ENCODE results near the gene MSANTD2. TPM values are rescaled to one million over a fixed set of nuclear protein-coding genes. Genes with fewer than 3 reads are reported as not detected.

Gene MSANTD2
- polyA plus RNA-seq, 3 donors, result 1.2 to 5.8 (median 1.8) TPM

DNA sequence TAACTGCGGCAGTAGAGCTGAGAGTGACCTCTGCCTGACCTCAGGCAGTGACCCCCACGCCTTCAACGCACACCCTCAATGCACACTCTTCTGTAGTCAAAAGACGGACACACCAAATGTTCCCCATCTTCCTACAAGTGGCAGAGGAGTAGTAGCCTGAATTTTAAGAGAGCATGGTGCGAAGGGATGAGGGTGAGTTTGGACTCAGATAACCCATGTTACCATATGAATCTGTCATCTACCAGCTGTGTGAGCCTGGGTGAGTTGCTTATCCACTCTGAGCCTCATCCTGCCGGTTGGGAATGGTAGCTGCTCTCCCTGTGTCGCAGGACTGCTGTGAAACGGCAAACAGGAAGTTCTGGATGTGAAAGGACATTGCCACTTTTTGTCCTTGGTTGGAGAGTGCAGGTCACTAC, 44.5 kb upstream of the MSANTD2 start:
- peak overlapping the region in 1 of 2 donors; percentile 68 for H3K4me3 Mint-ChIP-seq
- peak overlapping the region in 1 of 7 donors; percentile 37 for H3K27ac Mint-ChIP-seq
- no peak for TF ChIP-seq CTCF (IDR thresholded peaks at IDR 0.05)
- Histone ChIP-seq H4K20me1 (ENCODE audit: insufficient read depth, low read length) (no peaks in the 10 kb centered on the region), H3K9ac (ENCODE audit: insufficient read depth, low read length, poor library complexity, severe bottlenecking) (no peak overlapping the region), H3K79me2 (ENCODE audit: insufficient read depth, low read length) (no peaks in the 10 kb centered on the region), H3K9me3 (replicated peaks in 1 of 2; ENCODE audit: control insufficient read depth in 1 of 2, insufficient read depth in 1 of 2, low read length in 2 of 2) (peaks cover 0 to 49% of the 10 kb centered on the region in 2 donors), H3K27me3 (ENCODE audit: control insufficient read depth in 2 of 2, insufficient read depth in 2 of 2, low read length in 2 of 2) (peaks cover 97 to 99% of the 10 kb centered on the region in 2 donors), H3K4me3 (replicated peaks in 1 of 3; ENCODE audit: low read depth in 2 of 3, low read length in 3 of 3) (no peak overlapping the region), H3K27ac (ENCODE audit: low read depth in 1 of 2, low read length in 2 of 2) (no peak overlapping the region), H3K4me2 (replicated peaks; ENCODE audit: extremely low read depth, low read length, poor library complexity, severe bottlenecking) (no peak overlapping the region), H3K36me3 (replicated peaks in 1 of 2; ENCODE audit: control insufficient read depth in 1 of 2, insufficient read depth in 2 of 2, low read length in 2 of 2) (no peaks in the 10 kb centered on the region), H3K4me1 (ENCODE audit: control insufficient read depth in 1 of 2, insufficient read depth in 2 of 2, low read length in 2 of 2) (peaks cover 0 to 3% of the 10 kb centered on the region in 2 donors), H2AFZ (ENCODE audit: insufficient read depth, low read depth, low read length, poor library complexity, severe bottlenecking) (no peak overlapping the region)
- DNase-seq, result no peak
- 0% methylated on average over 2 of the region's 8 CpGs for WGBS (ENCODE audit: insufficient coverage)
- no peaks in the 10 kb centered on the region for H3K36me3 Mint-ChIP-seq
- peaks cover 10% of the 10 kb centered on the region for H3K4me1 Mint-ChIP-seq
- H3K27me3 Mint-ChIP-seq (ENCODE audit: low read depth in 3 of 3), result peaks cover 94 to 100% (median 99%) of the 10 kb centered on the region in 3 donors
- intact Hi-C loops (cut with micrococcal nuclease), result loop anchor here in 1 of 2 donors (10.0 kb wide), 1 partner anchor 430 kb away; no protein-coding TSS in a partner anchor
- H3K9me3 Mint-ChIP-seq, result peaks cover 0 to 17% (median 0%) of the 10 kb centered on the region in 7 donors

GRCh38 chr11:124843616-124843910, 43.4 kb upstream of the MSANTD2 start:
- Mint-ChIP-seq H3K27me3 (ENCODE audit: low read depth in 3 of 3) (peaks cover 89 to 100% (median 95%) of the 10 kb centered on the region in 3 donors), H3K36me3 (peaks cover 0 to 2% of the 10 kb centered on the region in 2 donors), H3K4me3 (peak overlapping the region in 1 of 2 donors; percentile 68), H3K9me3 (peaks cover 0 to 17% (median 0%) of the 10 kb centered on the region in 7 donors), H3K4me1 (peaks cover 10% of the 10 kb centered on the region), H3K27ac (no peak overlapping the region)
- no peak overlapping the region for H3K4me2 ChIP-seq (replicated peaks; ENCODE audit: extremely low read depth, low read length, poor library complexity, severe bottlenecking)
- no peak for DNase-seq
- H2AFZ ChIP-seq (ENCODE audit: insufficient read depth, low read depth, low read length, poor library complexity, severe bottlenecking), result no peak overlapping the region
- no peak overlapping the region for H3K9ac ChIP-seq (ENCODE audit: insufficient read depth, low read length, poor library complexity, severe bottlenecking)
- H4K20me1 ChIP-seq (ENCODE audit: insufficient read depth, low read length), result no peaks in the 10 kb centered on the region
- WGBS (ENCODE audit: insufficient coverage), result 10% methylated on average over 7 of the region's 8 CpGs
- no peak overlapping the region for H3K4me3 ChIP-seq (replicated peaks in 1 of 3; ENCODE audit: low read depth in 2 of 3, low read length in 3 of 3)
- intact Hi-C loops (cut with micrococcal nuclease), result loop anchor here in 1 of 2 donors (10.0 kb wide), 1 partner anchor 429 kb away; no protein-coding TSS in a partner anchor
- peaks cover 96 to 97% of the 10 kb centered on the region in 2 donors for H3K27me3 ChIP-seq (ENCODE audit: control insufficient read depth in 2 of 2, insufficient read depth in 2 of 2, low read length in 2 of 2)
- H3K4me1 ChIP-seq (ENCODE audit: control insufficient read depth in 1 of 2, insufficient read depth in 2 of 2, low read length in 2 of 2), result peaks cover 0 to 10% of the 10 kb centered on the region in 2 donors
- H3K27ac ChIP-seq (ENCODE audit: low read depth in 1 of 2, low read length in 2 of 2), result no peak overlapping the region
- H3K36me3 ChIP-seq (replicated peaks in 1 of 2; ENCODE audit: control insufficient read depth in 1 of 2, insufficient read depth in 2 of 2, low read length in 2 of 2), result no peaks in the 10 kb centered on the region
- TF ChIP-seq CTCF (IDR thresholded peaks at IDR 0.05), result no peak
- peaks cover 0 to 56% of the 10 kb centered on the region in 2 donors for H3K9me3 ChIP-seq (replicated peaks in 1 of 2; ENCODE audit: control insufficient read depth in 1 of 2, insufficient read depth in 1 of 2, low read length in 2 of 2)
- H3K79me2 ChIP-seq (ENCODE audit: insufficient read depth, low read length), result no peaks in the 10 kb centered on the region
